ENCODE data around the gene SIGLEC14.

DNA sequence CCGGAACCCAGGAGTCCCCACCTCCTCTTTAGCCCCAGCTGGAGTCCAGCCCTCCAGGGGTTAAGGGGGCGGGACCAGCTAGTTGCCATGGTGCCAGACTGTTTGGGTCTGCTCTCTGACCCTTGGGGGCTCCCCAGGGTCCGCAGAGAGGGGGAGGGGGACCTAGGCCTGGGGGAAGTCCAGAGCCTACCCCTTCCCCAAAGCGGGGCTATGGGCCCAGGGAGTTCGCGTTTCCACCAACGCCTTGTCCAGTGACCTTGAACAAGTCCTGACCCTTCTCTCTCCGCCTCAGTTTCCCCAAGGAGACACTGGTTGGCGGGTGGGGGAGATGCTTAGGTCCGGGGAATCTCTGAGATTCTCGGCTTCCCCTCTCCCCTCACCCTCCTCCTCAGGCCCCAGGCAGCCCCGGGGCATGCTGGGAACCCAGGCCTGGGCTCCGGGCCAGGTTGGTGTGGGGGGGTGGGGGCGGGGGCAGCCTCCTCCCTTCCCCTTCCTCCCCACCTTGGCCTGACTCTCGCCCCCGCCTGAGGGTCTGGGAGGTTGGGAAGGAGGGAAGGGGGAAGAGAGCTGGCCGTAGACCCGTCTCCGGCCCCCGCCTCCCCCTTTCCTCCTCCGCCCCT lies 43.9 kb upstream of the SIGLEC14 start:
- TF ChIP-seq SPI1 (IDR thresholded peaks at IDR 0.05; ENCODE audit: low read depth, low read length) (no peak), POLR2AphosphoS5 (IDR thresholded peaks at IDR 0.05; ENCODE audit: low read depth, low read length) (no peak), POLR2A (IDR thresholded peaks at IDR 0.05; ENCODE audit: low read depth, low read length) (no peak), TAF1 (IDR thresholded peaks at IDR 0.05; ENCODE audit: low read depth, low read length) (no peak), PAX5 (IDR thresholded peaks at IDR 0.05; ENCODE audit: insufficient read depth, low read length, severe bottlenecking) (no peak)
